Measurements from ENCODE around the gene LNPK. TPM values are rescaled to one million over a fixed set of nuclear protein-coding genes. Genes with fewer than 3 reads are reported as not detected.

LNPK gene
- total and polyA plus RNA-seq, 2 experiments from 2014 or later, result 5.4 to 8.1 TPM

DNA sequence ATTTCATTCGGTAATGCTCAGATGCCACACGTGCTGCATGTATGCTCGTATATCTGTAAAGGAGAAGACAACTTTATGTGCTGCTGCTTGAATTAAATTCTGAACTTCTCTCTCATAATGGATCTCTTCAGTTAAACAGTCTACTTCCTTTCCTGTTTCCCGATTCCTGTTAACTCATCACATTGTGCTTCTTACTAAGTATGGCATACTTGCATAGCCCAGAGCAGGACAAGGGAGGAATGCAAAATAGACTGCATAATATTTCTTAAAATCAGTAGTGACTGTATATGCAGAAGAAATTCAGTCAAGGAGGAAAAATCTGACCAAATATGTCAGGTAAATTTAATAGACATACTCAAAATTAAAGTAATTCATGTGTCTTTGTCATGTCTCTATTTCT is 23.9 kb upstream of the LNPK start (continued):
- TF ChIP-seq EZH2phosphoT487 (IDR thresholded peaks at IDR 0.05; ENCODE audit: unreplicated experiment), result no peak
- no peak for TF ChIP-seq ZNF331 (CRISPR knock-in tag; IDR thresholded peaks at IDR 0.05; ENCODE audit: low read depth)
- no peak for TF ChIP-seq NANOG (IDR thresholded peaks at IDR 0.05; ENCODE audit: borderline replicate concordance)
- TF ChIP-seq, protein P1, sequence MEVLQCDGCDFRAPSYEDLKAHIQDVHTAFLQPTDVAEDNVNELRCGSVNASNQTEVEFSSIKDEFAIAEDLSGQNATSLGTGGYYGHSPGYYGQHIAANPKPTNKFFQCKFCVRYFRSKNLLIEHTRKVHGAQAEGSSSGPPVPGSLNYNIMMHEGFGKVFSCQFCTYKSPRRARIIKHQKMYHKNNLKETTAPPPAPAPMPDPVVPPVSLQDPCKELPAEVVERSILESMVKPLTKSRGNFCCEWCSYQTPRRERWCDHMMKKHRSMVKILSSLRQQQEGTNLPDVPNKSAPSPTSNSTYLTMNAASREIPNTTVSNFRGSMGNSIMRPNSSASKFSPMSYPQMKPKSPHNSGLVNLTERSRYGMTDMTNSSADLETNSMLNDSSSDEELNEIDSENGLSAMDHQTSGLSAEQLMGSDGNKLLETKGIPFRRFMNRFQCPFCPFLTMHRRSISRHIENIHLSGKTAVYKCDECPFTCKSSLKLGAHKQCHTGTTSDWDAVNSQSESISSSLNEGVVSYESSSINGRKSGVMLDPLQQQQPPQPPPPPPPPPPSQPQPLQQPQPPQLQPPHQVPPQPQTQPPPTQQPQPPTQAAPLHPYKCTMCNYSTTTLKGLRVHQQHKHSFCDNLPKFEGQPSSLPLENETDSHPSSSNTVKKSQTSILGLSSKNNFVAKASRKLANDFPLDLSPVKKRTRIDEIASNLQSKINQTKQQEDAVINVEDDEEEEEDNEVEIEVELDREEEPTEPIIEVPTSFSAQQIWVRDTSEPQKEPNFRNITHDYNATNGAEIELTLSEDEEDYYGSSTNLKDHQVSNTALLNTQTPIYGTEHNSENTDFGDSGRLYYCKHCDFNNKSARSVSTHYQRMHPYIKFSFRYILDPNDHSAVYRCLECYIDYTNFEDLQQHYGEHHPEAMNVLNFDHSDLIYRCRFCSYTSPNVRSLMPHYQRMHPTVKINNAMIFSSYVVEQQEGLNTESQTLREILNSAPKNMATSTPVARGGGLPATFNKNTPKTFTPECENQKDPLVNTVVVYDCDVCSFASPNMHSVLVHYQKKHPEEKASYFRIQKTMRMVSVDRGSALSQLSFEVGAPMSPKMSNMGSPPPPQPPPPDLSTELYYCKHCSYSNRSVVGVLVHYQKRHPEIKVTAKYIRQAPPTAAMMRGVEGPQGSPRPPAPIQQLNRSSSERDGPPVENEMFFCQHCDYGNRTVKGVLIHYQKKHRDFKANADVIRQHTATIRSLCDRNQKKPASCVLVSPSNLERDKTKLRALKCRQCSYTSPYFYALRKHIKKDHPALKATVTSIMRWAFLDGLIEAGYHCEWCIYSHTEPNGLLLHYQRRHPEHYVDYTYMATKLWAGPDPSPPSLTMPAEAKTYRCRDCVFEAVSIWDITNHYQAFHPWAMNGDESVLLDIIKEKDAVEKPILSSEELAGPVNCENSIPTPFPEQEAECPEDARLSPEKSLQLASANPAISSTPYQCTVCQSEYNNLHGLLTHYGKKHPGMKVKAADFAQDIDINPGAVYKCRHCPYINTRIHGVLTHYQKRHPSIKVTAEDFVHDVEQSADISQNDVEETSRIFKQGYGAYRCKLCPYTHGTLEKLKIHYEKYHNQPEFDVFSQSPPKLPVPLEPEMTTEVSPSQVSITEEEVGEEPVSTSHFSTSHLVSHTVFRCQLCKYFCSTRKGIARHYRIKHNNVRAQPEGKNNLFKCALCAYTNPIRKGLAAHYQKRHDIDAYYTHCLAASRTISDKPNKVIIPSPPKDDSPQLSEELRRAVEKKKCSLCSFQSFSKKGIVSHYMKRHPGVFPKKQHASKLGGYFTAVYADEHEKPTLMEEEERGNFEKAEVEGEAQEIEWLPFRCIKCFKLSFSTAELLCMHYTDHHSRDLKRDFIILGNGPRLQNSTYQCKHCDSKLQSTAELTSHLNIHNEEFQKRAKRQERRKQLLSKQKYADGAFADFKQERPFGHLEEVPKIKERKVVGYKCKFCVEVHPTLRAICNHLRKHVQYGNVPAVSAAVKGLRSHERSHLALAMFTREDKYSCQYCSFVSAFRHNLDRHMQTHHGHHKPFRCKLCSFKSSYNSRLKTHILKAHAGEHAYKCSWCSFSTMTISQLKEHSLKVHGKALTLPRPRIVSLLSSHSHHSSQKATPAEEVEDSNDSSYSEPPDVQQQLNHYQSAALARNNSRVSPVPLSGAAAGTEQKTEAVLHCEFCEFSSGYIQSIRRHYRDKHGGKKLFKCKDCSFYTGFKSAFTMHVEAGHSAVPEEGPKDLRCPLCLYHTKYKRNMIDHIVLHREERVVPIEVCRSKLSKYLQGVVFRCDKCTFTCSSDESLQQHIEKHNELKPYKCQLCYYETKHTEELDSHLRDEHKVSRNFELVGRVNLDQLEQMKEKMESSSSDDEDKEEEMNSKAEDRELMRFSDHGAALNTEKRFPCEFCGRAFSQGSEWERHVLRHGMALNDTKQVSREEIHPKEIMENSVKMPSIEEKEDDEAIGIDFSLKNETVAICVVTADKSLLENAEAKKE (CRISPR knock-in tag; IDR thresholded peaks at IDR 0.05), result no peak
- no peak for TF ChIP-seq EZH2 (IDR thresholded peaks at IDR 0.05; ENCODE audit: low read depth, unreplicated experiment)
- no peak for TF ChIP-seq STAT1 (IDR thresholded peaks at IDR 0.05; ENCODE audit: unreplicated experiment)

DNA sequence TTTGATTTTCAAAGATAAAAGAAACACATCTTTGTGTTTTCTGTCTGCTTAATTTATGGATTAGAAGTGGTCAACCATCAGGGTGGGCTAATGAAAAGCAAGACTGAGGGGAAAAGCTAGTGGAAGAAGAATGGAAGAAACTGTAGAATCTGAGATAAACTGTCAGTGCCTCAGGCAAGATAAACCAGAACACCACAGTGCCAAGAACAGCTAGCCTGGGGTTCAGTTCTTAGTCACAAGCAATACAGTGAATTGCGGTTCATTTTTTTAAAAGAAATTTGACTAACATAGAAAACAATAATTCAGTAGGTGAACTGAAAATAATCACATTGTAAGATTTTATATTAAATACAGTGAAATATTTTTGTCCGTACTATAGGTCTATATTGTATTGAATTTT is 22.0 kb upstream of the LNPK start:
- no peaks in the 10 kb centered on the region for H3K36me3 ChIP-seq (ENCODE audit: insufficient read depth)
- no peaks in the 10 kb centered on the region for H4K20me1 ChIP-seq (replicated peaks; ENCODE audit: insufficient read depth)
- Mint-ChIP-seq H3K4me1 (no peaks in the 10 kb centered on the region), H3K9me3 (no peaks in the 10 kb centered on the region), H3K36me3 (ENCODE audit: low read depth) (no peaks in the 10 kb centered on the region), H3K27ac (no peak overlapping the region), H3K4me3 (no peak overlapping the region), H3K27me3 (ENCODE audit: insufficient read depth, low read depth, poor library complexity) (no peaks in the 10 kb centered on the region)
- no peak overlapping the region for H3K4me3 ChIP-seq
- no peaks in the 10 kb centered on the region for H3K9me2 ChIP-seq (ENCODE audit: insufficient read depth)
- no peaks in the 10 kb centered on the region for H3K27me3 ChIP-seq (ENCODE audit: insufficient read depth)
- TF ChIP-seq EZH2 (IDR thresholded peaks at IDR 0.05; ENCODE audit: low read depth, unreplicated experiment) (no peak), JUNB (IDR thresholded peaks at IDR 0.05; ENCODE audit: unreplicated experiment) (no peak), ZNF331 (CRISPR knock-in tag; IDR thresholded peaks at IDR 0.05; ENCODE audit: low read depth) (no peak), ZNF114 (CRISPR knock-in tag; IDR thresholded peaks at IDR 0.05) (no peak), NANOG (IDR thresholded peaks at IDR 0.05; ENCODE audit: borderline replicate concordance) (no peak), EZH2phosphoT487 (IDR thresholded peaks at IDR 0.05; ENCODE audit: unreplicated experiment) (no peak)
- TF ChIP-seq, protein P2, sequence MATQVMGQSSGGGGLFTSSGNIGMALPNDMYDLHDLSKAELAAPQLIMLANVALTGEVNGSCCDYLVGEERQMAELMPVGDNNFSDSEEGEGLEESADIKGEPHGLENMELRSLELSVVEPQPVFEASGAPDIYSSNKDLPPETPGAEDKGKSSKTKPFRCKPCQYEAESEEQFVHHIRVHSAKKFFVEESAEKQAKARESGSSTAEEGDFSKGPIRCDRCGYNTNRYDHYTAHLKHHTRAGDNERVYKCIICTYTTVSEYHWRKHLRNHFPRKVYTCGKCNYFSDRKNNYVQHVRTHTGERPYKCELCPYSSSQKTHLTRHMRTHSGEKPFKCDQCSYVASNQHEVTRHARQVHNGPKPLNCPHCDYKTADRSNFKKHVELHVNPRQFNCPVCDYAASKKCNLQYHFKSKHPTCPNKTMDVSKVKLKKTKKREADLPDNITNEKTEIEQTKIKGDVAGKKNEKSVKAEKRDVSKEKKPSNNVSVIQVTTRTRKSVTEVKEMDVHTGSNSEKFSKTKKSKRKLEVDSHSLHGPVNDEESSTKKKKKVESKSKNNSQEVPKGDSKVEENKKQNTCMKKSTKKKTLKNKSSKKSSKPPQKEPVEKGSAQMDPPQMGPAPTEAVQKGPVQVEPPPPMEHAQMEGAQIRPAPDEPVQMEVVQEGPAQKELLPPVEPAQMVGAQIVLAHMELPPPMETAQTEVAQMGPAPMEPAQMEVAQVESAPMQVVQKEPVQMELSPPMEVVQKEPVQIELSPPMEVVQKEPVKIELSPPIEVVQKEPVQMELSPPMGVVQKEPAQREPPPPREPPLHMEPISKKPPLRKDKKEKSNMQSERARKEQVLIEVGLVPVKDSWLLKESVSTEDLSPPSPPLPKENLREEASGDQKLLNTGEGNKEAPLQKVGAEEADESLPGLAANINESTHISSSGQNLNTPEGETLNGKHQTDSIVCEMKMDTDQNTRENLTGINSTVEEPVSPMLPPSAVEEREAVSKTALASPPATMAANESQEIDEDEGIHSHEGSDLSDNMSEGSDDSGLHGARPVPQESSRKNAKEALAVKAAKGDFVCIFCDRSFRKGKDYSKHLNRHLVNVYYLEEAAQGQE (IDR thresholded peaks at IDR 0.05; ENCODE audit: unreplicated experiment), result no peak
- TF ChIP-seq, protein P3, sequence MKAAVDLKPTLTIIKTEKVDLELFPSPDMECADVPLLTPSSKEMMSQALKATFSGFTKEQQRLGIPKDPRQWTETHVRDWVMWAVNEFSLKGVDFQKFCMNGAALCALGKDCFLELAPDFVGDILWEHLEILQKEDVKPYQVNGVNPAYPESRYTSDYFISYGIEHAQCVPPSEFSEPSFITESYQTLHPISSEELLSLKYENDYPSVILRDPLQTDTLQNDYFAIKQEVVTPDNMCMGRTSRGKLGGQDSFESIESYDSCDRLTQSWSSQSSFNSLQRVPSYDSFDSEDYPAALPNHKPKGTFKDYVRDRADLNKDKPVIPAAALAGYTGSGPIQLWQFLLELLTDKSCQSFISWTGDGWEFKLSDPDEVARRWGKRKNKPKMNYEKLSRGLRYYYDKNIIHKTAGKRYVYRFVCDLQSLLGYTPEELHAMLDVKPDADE (IDR thresholded peaks at IDR 0.05), result no peak
- H3K4me2 ChIP-seq, result no peak overlapping the region
- no peaks in the 10 kb centered on the region for H3K4me1 ChIP-seq (ENCODE audit: insufficient read depth)
- H3K27ac ChIP-seq (ENCODE audit: low read depth), result no peak overlapping the region
- no peak for ATAC-seq
- DNase-seq (ENCODE audit: low spot score), result no peak
- no peaks in the 10 kb centered on the region for H3K79me2 ChIP-seq (replicated peaks; ENCODE audit: insufficient read depth)
- H3F3A ChIP-seq (replicated peaks; ENCODE audit: low read depth), result no peaks in the 10 kb centered on the region
- no peak overlapping the region for H2AFZ ChIP-seq
